ENCODE results near the gene WDR87. TPM values are rescaled to one million over a fixed set of nuclear protein-coding genes. Genes with fewer than 3 reads are reported as not detected.

WDR87 gene
- total RNA-seq, 6 experiments from 2014 or later: not detected

DNA sequence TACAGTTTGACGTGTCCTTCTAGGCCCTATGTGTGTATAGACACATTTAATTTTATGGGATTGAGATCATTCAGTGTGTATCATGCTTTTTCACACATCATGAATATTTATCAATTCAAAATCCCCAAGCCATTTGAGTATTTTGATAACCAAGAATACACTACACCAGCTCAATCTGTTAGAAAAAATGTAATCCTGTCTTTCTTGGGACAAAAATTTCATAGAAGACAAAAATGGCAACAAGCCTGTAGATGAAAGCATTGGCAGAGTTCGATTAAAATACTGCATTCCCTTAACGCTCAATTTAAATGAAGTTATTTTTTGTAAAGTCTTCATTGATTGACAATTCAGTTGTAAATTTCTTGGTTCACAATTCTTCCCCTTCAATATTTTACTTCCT is 41.9 kb downstream of the WDR87 start:
- DNase-seq (no peak), ATAC-seq (no peak)
- H3K36me3 ChIP-seq: no peaks in the 10 kb centered on the region
- no peaks in the 10 kb centered on the region for H3K4me1 ChIP-seq
- H3K27me3 ChIP-seq: no peaks in the 10 kb centered on the region
- WGBS (ENCODE audit: insufficient coverage, low coverage, low lambda C conversion rate, missing lambda C conversion rate): 80% methylated on average over 3 of the region's 3 CpGs
- intact Hi-C loops (cut with DNase I): no loop called here
- H3K27ac ChIP-seq: no peak overlapping the region
- H3K9me3 ChIP-seq: no peaks in the 10 kb centered on the region
- TF ChIP-seq POLR2A (IDR thresholded peaks at IDR 0.05): no peak
- TF ChIP-seq, protein P1, sequence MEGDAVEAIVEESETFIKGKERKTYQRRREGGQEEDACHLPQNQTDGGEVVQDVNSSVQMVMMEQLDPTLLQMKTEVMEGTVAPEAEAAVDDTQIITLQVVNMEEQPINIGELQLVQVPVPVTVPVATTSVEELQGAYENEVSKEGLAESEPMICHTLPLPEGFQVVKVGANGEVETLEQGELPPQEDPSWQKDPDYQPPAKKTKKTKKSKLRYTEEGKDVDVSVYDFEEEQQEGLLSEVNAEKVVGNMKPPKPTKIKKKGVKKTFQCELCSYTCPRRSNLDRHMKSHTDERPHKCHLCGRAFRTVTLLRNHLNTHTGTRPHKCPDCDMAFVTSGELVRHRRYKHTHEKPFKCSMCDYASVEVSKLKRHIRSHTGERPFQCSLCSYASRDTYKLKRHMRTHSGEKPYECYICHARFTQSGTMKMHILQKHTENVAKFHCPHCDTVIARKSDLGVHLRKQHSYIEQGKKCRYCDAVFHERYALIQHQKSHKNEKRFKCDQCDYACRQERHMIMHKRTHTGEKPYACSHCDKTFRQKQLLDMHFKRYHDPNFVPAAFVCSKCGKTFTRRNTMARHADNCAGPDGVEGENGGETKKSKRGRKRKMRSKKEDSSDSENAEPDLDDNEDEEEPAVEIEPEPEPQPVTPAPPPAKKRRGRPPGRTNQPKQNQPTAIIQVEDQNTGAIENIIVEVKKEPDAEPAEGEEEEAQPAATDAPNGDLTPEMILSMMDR (IDR thresholded peaks at IDR 0.05): no peak
- no peak overlapping the region for H3K4me3 ChIP-seq

DNA sequence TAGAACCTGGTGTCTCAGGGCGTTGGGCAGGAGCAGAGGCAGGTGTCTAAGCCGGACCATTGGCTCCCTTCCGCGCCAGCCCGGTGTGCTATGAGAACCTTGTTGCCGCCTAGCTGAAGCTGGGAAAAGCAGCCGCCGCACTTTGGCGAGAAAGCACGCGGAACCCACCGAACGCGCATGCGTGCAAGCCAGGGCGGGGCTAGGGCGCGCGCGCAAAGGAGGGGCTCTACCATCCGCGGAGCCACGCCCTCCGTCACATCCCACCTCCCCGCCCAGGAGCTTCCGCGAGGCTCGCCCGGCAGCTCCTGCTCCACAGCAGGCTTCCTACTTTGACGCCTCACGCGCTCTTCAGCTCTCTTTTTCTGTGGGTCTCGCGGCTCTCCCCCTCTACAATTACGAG is 51.3 kb downstream of the WDR87 start:
- 29% methylated on average over 4 of the region's 35 CpGs for WGBS (ENCODE audit: insufficient coverage, low coverage, low lambda C conversion rate, missing lambda C conversion rate)
- H3K27ac ChIP-seq: no peak overlapping the region
- no peaks in the 10 kb centered on the region for H3K9me3 ChIP-seq
- no peaks in the 10 kb centered on the region for H3K36me3 ChIP-seq
- intact Hi-C loops (cut with DNase I): no loop called here
- no peaks in the 10 kb centered on the region for H3K27me3 ChIP-seq
- H3K4me1 ChIP-seq: no peaks in the 10 kb centered on the region
- no peak overlapping the region for H3K4me3 ChIP-seq
- no peak for TF ChIP-seq POLR2A (IDR thresholded peaks at IDR 0.05)
- TF ChIP-seq, protein P1 (IDR thresholded peaks at IDR 0.05): no peak
- ATAC-seq (no peak), DNase-seq (no peak)

DNA sequence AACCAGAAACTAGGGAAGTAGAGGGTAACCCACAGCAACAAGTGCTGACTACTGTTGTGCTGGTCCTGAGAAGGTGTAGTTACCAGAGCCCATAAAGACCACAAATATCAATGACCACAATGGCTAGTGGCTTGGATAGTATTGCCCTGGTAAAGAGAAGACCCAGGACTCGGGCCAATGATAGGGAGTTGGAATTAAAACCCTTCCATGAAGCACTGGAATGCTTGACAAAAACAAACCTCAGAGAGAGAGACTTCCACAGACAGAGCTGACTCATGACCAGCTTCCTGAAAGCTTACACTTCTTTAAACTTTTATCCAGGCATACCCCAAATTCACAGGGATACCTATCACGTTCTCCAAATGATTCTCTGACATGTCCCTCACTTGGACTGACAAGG is 60.5 kb downstream of the WDR87 start:
- no peak overlapping the region for H3K4me3 ChIP-seq
- no peaks in the 10 kb centered on the region for H3K4me1 ChIP-seq
- 42% methylated on average over 2 of the region's 2 CpGs for WGBS (ENCODE audit: insufficient coverage, low coverage, low lambda C conversion rate, missing lambda C conversion rate)
- TF ChIP-seq, protein P1 (IDR thresholded peaks at IDR 0.05): no peak
- TF ChIP-seq POLR2A (IDR thresholded peaks at IDR 0.05): no peak
- intact Hi-C loops (cut with DNase I): no loop called here
- DNase-seq (no peak), ATAC-seq (no peak)
- H3K27ac ChIP-seq: no peak overlapping the region
- H3K9me3 ChIP-seq: no peaks in the 10 kb centered on the region
- no peaks in the 10 kb centered on the region for H3K36me3 ChIP-seq
- no peaks in the 10 kb centered on the region for H3K27me3 ChIP-seq

Other genes with a start within 250 kb of the WDR87 start
- 1 to 10 TPM in 1 of 6 experiments, under 1 TPM in 5; 0.37 to 1.9 (median 0.79) TPM for gene ZNF607, start 186.8 kb downstream of the WDR87 start, total RNA-seq
- gene ZNF573, start 127.0 kb downstream of the WDR87 start, total RNA-seq: 1 to 10 TPM; 1.9 to 7.1 (median 3.3) TPM
- 10 to 100 TPM in 5 of 6 experiments, 1 to 10 TPM in 1; 9.1 to 20.4 (median 14.9) TPM for gene SIPA1L3, start 614 bp upstream of the WDR87 start, total RNA-seq